ENCODE results near the gene R3HCC1L. TPM values are rescaled to one million over a fixed set of nuclear protein-coding genes. Genes with fewer than 3 reads are reported as not detected.

Gene R3HCC1L
- total RNA-seq, 1 donor from 2014 or later = 18.4 TPM

DNA sequence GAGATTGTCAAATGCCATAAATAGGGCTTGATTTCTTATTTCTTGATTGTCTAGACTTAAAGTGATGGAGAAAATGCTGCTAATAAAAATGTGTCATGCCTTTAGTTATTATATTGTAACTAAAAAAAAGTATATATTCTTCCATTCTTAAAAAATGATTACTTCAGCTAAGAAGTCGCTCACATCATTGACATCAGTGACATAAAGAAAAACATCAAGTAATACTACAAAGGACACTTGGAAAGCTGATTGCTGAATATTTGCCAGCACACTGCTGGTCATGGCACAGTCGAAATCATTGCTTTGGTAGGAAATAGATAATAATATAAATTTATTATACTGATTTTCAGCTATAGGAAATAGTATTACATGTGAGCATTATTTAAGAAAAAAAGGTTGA, 70.9 kb downstream of the R3HCC1L start:
- Mint-ChIP-seq H3K9me3 (no peaks in the 10 kb centered on the region), H3K36me3 (ENCODE audit: low read depth) (peaks cover 16% of the 10 kb centered on the region), H3K27me3 (ENCODE audit: low read depth) (no peaks in the 10 kb centered on the region), H3K4me3 (no peak overlapping the region), H3K27ac (ENCODE audit: unreplicated experiment) (no peak overlapping the region), H3K4me1 (no peaks in the 10 kb centered on the region)
- TF ChIP-seq, protein P1, sequence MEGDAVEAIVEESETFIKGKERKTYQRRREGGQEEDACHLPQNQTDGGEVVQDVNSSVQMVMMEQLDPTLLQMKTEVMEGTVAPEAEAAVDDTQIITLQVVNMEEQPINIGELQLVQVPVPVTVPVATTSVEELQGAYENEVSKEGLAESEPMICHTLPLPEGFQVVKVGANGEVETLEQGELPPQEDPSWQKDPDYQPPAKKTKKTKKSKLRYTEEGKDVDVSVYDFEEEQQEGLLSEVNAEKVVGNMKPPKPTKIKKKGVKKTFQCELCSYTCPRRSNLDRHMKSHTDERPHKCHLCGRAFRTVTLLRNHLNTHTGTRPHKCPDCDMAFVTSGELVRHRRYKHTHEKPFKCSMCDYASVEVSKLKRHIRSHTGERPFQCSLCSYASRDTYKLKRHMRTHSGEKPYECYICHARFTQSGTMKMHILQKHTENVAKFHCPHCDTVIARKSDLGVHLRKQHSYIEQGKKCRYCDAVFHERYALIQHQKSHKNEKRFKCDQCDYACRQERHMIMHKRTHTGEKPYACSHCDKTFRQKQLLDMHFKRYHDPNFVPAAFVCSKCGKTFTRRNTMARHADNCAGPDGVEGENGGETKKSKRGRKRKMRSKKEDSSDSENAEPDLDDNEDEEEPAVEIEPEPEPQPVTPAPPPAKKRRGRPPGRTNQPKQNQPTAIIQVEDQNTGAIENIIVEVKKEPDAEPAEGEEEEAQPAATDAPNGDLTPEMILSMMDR (conservative IDR thresholded peaks at IDR 0.05) = no peak
- DNase-seq (ENCODE audit: low read depth, low spot score) = no peak

DNA sequence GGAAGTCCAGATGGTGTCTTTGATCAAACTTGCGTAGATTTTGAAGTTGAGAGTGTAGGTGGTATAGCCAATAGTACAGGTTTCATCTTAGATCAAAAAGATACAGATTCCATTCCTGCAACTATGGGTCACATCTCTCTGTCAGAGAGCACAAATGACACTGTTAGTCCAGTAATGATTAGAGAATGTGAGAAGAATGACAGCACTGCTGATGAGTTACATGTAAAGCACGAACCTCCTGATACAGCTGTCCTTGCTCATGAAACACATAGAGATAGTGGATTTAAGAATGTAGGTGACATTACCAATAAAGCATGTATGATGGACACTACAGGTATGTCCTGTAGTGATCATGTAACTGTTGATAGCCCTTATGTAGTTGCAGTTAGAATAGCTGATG, 74.5 kb downstream of the R3HCC1L start:
- Mint-ChIP-seq H3K27ac (ENCODE audit: unreplicated experiment) (no peak overlapping the region), H3K36me3 (ENCODE audit: low read depth) (peaks cover 23% of the 10 kb centered on the region), H3K4me1 (no peaks in the 10 kb centered on the region), H3K4me3 (no peak overlapping the region), H3K27me3 (ENCODE audit: low read depth) (no peaks in the 10 kb centered on the region), H3K9me3 (no peaks in the 10 kb centered on the region)
- TF ChIP-seq, protein P1 (conservative IDR thresholded peaks at IDR 0.05) = no peak
- DNase-seq (ENCODE audit: low read depth, low spot score) = no peak

DNA sequence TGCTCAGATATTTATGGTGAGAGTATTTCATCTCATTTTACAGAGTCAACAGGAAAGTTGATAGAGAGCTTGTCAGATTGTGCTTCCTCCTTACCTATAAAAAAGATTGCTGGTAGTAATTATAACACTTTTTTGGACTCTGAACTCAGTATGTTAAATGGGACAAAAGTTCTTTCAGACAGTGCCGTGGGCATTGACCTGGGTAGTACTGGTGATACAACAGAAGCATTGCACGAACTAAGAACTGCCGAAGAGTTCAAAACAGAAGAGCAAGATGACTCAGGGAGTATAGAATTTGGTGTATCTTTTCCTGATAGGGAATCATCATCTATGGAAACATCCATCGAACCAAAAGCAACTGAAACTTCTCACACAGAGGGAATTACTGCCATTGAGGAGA, 75.0 kb downstream of the R3HCC1L start:
- H3K27ac Mint-ChIP-seq (ENCODE audit: unreplicated experiment) = no peak overlapping the region
- no peaks in the 10 kb centered on the region for H3K9me3 Mint-ChIP-seq
- TF ChIP-seq, protein P1 (conservative IDR thresholded peaks at IDR 0.05) = no peak
- no peaks in the 10 kb centered on the region for H3K4me1 Mint-ChIP-seq
- DNase-seq (ENCODE audit: low read depth, low spot score) = no peak
- H3K27me3 Mint-ChIP-seq (ENCODE audit: low read depth) = no peaks in the 10 kb centered on the region
- H3K36me3 Mint-ChIP-seq (ENCODE audit: low read depth) = peaks cover 23% of the 10 kb centered on the region
- H3K4me3 Mint-ChIP-seq = no peak overlapping the region

DNA sequence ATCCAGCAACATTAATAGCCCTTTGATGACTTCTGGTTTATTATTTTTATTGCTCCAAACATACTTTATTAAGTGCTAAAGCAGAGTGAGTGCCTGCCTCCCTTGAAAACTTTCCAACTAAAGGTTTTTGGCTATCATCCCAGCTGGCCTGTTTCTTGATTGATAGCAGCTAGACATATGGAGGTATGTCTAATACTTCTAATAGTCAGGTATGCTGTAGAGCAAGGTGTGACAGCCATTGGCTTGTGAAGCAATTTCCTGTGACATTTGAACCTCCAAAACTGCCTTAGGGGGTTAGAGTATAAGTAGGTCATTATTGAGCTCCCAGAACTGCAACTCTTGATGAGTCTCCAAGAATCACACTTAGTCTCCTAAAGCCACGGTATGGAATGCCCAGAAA, 77.7 kb downstream of the R3HCC1L start:
- H3K4me3 Mint-ChIP-seq = no peak overlapping the region
- no peaks in the 10 kb centered on the region for H3K4me1 Mint-ChIP-seq
- H3K9me3 Mint-ChIP-seq = peaks cover 3% of the 10 kb centered on the region
- H3K36me3 Mint-ChIP-seq (ENCODE audit: low read depth) = peaks cover 30% of the 10 kb centered on the region
- no peaks in the 10 kb centered on the region for H3K27me3 Mint-ChIP-seq (ENCODE audit: low read depth)
- DNase-seq (ENCODE audit: low read depth, low spot score) = no peak
- no peak overlapping the region for H3K27ac Mint-ChIP-seq (ENCODE audit: unreplicated experiment)
- TF ChIP-seq, protein P1 (conservative IDR thresholded peaks at IDR 0.05) = no peak

DNA sequence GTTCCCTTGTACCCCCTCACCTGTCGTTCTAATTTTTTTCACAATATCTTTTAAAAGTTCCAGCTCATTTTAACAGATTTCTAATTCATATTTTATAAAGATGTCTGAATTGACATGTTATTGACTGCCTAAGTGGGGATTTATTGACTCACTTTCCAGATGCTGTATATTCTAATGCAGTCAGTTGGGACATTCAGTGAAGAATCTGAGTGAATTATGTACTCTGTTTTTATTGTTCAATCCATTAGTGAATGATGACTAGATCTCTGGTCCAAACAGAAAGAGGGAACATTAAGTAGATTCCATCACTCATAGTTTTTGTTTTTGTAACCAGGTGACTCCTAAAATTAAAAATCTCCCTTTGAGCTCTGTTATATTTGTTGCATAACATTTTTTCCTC, 79.3 kb downstream of the R3HCC1L start:
- Mint-ChIP-seq H3K4me1 (no peaks in the 10 kb centered on the region), H3K27me3 (ENCODE audit: low read depth) (no peaks in the 10 kb centered on the region), H3K9me3 (peaks cover 9% of the 10 kb centered on the region), H3K4me3 (no peak overlapping the region), H3K27ac (ENCODE audit: unreplicated experiment) (no peak overlapping the region), H3K36me3 (ENCODE audit: low read depth) (peaks cover 34% of the 10 kb centered on the region)
- DNase-seq (ENCODE audit: low read depth, low spot score) = no peak
- TF ChIP-seq, protein P1 (conservative IDR thresholded peaks at IDR 0.05) = no peak

DNA sequence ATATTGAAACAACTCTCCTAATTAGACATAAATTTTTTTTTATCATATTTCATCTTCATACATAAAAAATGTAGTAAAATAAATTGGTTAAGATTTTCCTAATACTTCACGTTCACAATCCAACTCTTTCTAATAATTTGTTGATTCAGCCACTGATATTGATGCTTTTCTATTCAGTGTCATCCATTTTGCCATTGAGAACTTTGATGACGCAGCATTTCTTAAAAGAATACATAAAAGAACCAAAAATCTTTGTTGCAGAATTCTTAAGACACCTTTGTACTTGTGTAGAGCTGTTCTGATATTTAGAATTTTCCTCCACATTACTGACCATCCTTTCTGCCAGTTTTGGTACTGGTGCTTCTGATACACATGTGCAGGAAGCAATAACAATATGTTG, 80.9 kb downstream of the R3HCC1L start:
- DNase-seq (ENCODE audit: low read depth, low spot score) = no peak
- Mint-ChIP-seq H3K27me3 (ENCODE audit: low read depth) (no peaks in the 10 kb centered on the region), H3K4me1 (no peaks in the 10 kb centered on the region), H3K27ac (ENCODE audit: unreplicated experiment) (no peak overlapping the region), H3K9me3 (peaks cover 14% of the 10 kb centered on the region), H3K36me3 (ENCODE audit: low read depth) (peaks cover 34% of the 10 kb centered on the region), H3K4me3 (no peak overlapping the region)
- TF ChIP-seq, protein P1 (conservative IDR thresholded peaks at IDR 0.05) = no peak
